HuH-7.5 (cell line): ENCODE results near the gene LRRC46.

Experiments
- DNase-seq: peaks from one replicate; pipeline ENCODE4 v3.0.0; 2011; ENCODE audit warnings: low spot score

The LRRC46 gene

GRCh38 chr17:47877368-47878034 is 46.0 kb downstream of the LRRC46 start:
- DNase-seq, result no peak

- DNase-seq, result no peak
These were observed 46.9 kb downstream of the LRRC46 start for GRCh38 chr17:47878203-47879027.

GRCh38 chr17:47879028-47879585 is 47.6 kb downstream of the LRRC46 start:
- no peak for DNase-seq

GRCh38 chr17:47879776-47880454 is 48.4 kb downstream of the LRRC46 start:
- no peak for DNase-seq

- no peak for DNase-seq
These were observed 50.8 kb downstream of the LRRC46 start for GRCh38 chr17:47882247-47882646.

- DNase-seq, result no peak
These were observed 51.5 kb downstream of the LRRC46 start for GRCh38 chr17:47882695-47883588.

- DNase-seq, result no peak
These were observed 52.3 kb downstream of the LRRC46 start for GRCh38 chr17:47883589-47884426.

- no peak for DNase-seq
These were observed 52.9 kb downstream of the LRRC46 start for GRCh38 chr17:47884427-47884740.

GRCh38 chr17:47884905-47885730 is 53.6 kb downstream of the LRRC46 start:
- no peak for DNase-seq
